Activated CD4-positive, CD25-positive, alpha-beta regulatory T cell treated with anti-CD3 and anti-CD28 coated beads, Interleukin-2, amount 50 U/mL, for 72 hours (primary cell): Measurements from ENCODE around the gene DDC.

ENCODE experiments used
- DNase-seq: peaks from one replicate; pipeline ENCODE4 v3.0.0; 2021

DDC gene

GRCh38 chr7:50512384-50512783, 52.8 kb downstream of the DDC start:
- no peak for DNase-seq

- no peak for DNase-seq
Observed at GRCh38 chr7:50509459-50509858, 55.7 kb downstream of the DDC start.

GRCh38 chr7:50508471-50508943, 56.7 kb downstream of the DDC start:
- no peak for DNase-seq

- no peak for DNase-seq
Observed at GRCh38 chr7:50507898-50508470, 57.2 kb downstream of the DDC start.

- no peak for DNase-seq
Observed at GRCh38 chr7:50505553-50506210, 59.5 kb downstream of the DDC start.

GRCh38 chr7:50504646-50505546, 60.3 kb downstream of the DDC start:
- DNase-seq, result no peak

GRCh38 chr7:50502947-50503346, 62.3 kb downstream of the DDC start:
- DNase-seq, result no peak

- no peak for DNase-seq
Observed at GRCh38 chr7:50502001-50502684, 63.1 kb downstream of the DDC start.

- no peak for DNase-seq
Observed at GRCh38 chr7:50499092-50499491, 66.1 kb downstream of the DDC start.

- DNase-seq, result no peak
Observed at GRCh38 chr7:50497968-50498367, 67.2 kb downstream of the DDC start.

GRCh38 chr7:50497068-50497642, 68.0 kb downstream of the DDC start:
- no peak for DNase-seq

- no peak for DNase-seq
Observed at GRCh38 chr7:50496569-50496968, 68.6 kb downstream of the DDC start.

GRCh38 chr7:50495746-50496145, 69.5 kb downstream of the DDC start:
- DNase-seq, result no peak

- DNase-seq, result no peak
Observed at GRCh38 chr7:50492770-50493519, 72.3 kb downstream of the DDC start.

GRCh38 chr7:50491943-50492342, 73.3 kb downstream of the DDC start:
- DNase-seq, result no peak

GRCh38 chr7:50491209-50491608, 74.0 kb downstream of the DDC start:
- DNase-seq, result no peak

GRCh38 chr7:50488379-50488778, 76.8 kb downstream of the DDC start:
- no peak for DNase-seq

GRCh38 chr7:50486512-50486911, 78.7 kb downstream of the DDC start:
- DNase-seq, result no peak

- no peak for DNase-seq
Observed at GRCh38 chr7:50481867-50482266, 83.3 kb downstream of the DDC start.

- no peak for DNase-seq
Observed at GRCh38 chr7:50480797-50481196, 84.4 kb downstream of the DDC start.

GRCh38 chr7:50479743-50480517, 85.3 kb downstream of the DDC start:
- DNase-seq, result no peak
